DND-41 (cell line): ENCODE results near the gene SMYD4.

ENCODE experiments used
- CTCF ChIP-seq: IDR thresholded peaks from 2 replicates; pipeline ENCODE4 v1.5.1; 2012; ENCODE audit warnings: borderline replicate concordance, low read length, moderate library complexity, mild to moderate bottlenecking; ENCODE audit not compliant: poor library complexity, severe bottlenecking; ENCODE audit errors: extremely low read depth
- EZH2 ChIP-seq: IDR thresholded peaks from 3 replicates; pipeline ENCODE4 v1.6.1; 2012; ENCODE audit warnings: borderline replicate concordance, low read depth, mild to moderate bottlenecking, moderate library complexity, low read length, inconsistent platforms; ENCODE audit not compliant: severe bottlenecking

GRCh38 chr17:1872976-1873375 is 43.3 kb upstream of the SMYD4 start:
- TF ChIP-seq EZH2, result no peak
- TF ChIP-seq CTCF, result no peak
